ENCODE results near the gene UBL4B. TPM values are rescaled to one million over a fixed set of nuclear protein-coding genes. Genes with fewer than 3 reads are reported as not detected.

The UBL4B gene
- total RNA-seq, 1 experiment from 2014 or later, result 0.19 TPM

DNA sequence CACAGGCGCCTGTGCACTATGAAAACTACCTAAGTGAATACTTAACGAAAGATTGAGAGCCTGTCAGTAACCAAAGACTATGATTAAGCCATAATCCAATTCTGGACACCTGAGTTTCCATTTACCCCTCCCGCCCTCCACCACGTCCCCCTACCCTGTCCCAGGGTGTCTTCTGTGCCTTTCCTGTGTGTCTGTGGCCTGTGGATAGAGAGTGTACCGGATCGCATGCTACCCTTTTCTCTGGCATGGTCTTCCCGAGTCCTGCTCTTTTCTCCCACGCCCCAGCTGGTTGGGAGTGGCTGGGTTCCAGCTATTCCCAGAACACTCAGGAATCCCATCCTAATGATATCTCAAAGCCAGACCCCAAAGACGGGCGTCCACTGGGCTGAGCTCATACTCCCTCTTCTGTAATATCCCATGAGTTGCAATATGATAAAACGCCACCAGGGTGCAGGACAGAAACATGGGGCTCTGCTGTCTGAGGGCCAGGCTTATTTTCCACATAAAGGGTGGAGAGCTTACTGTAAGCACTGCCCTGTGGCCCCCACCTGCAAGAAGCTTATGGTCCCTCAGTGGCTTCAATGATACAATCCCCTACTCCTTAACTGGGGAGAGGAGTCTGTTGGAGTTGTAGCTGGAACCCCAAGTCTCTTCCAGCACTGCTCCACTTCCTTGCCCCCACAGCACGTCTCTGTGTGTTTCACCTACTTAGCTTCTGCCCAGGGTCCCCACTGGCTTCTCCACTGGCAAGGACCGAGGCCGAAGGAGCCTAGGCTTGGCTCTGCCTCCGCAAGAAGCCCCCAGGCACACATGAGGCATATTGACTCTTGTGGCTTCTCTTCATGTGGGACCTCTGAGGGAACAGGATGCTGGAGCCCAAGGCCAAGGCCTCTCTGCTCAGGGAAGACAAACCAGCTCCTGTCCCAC lies 24.2 kb upstream of the UBL4B start:
- Histone ChIP-seq H3K9me3 (ENCODE audit: low read length) (no peaks in the 10 kb centered on the region), H3K4me2 (ENCODE audit: low read depth, low read length, poor library complexity, severe bottlenecking) (peak overlapping the region; percentile 27), H3K9ac (ENCODE audit: low read length) (peak overlapping the region; percentile 58), H3K27ac (ENCODE audit: low read length) (peak overlapping the region; percentile 87), H3K9me2 (replicated peaks; ENCODE audit: insufficient read depth, low read length) (no peaks in the 10 kb centered on the region), H2AFZ (ENCODE audit: low read length) (no peak overlapping the region), H3K27me3 (ENCODE audit: low read length) (no peaks in the 10 kb centered on the region), H3K4me3 (ENCODE audit: low read length) (no peak overlapping the region), H3K79me2 (ENCODE audit: low read length) (no peaks in the 10 kb centered on the region), H3K4me1 (ENCODE audit: low read length) (peaks cover 96% of the 10 kb centered on the region), H4K20me1 (ENCODE audit: insufficient read depth, low read depth, low read length) (no peaks in the 10 kb centered on the region), H3K36me3 (ENCODE audit: insufficient read depth, low read length) (no peaks in the 10 kb centered on the region)
- DNase-seq, result peak; percentile 90

DNA sequence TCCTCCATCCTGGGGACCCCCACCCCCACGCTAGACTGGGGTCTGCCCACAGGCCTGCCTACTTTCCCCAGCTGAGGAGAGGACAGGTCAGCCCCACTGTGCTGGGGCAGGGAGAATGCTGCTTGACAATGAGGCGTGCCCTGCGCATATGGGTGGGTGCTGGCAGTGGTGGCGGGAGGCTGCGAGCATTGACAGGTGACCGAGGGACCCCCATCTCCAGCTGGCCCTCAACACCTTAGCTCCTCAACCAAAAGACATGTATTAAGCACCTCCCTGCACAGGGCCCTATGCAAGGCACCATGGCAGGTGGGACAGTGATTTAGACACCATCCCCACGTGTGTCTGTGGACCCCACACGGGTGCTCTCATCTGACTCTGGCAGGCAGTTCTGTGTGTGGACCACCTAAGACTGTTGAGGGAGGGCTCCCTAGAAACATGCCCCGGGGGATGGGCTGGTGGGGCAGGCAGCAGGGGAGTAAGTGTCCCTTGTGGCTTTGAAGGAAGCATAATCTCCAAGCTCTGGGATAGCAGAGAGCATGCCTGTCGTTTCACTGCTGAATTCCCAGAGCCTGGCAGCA lies 23.4 kb upstream of the UBL4B start:
- Histone ChIP-seq H3K4me2 (ENCODE audit: low read depth, low read length, poor library complexity, severe bottlenecking) (no peak overlapping the region), H3K36me3 (ENCODE audit: insufficient read depth, low read length) (no peaks in the 10 kb centered on the region), H3K27me3 (ENCODE audit: low read length) (no peaks in the 10 kb centered on the region), H4K20me1 (ENCODE audit: insufficient read depth, low read depth, low read length) (no peaks in the 10 kb centered on the region), H3K4me1 (ENCODE audit: low read length) (peaks cover 99% of the 10 kb centered on the region), H3K27ac (ENCODE audit: low read length) (peak overlapping the region; percentile 87), H2AFZ (ENCODE audit: low read length) (no peak overlapping the region), H3K79me2 (ENCODE audit: low read length) (no peaks in the 10 kb centered on the region), H3K9ac (ENCODE audit: low read length) (peak overlapping the region; percentile 58), H3K9me2 (replicated peaks; ENCODE audit: insufficient read depth, low read length) (no peaks in the 10 kb centered on the region), H3K9me3 (ENCODE audit: low read length) (no peaks in the 10 kb centered on the region), H3K4me3 (ENCODE audit: low read length) (no peak overlapping the region)
- DNase-seq, result no peak

DNA sequence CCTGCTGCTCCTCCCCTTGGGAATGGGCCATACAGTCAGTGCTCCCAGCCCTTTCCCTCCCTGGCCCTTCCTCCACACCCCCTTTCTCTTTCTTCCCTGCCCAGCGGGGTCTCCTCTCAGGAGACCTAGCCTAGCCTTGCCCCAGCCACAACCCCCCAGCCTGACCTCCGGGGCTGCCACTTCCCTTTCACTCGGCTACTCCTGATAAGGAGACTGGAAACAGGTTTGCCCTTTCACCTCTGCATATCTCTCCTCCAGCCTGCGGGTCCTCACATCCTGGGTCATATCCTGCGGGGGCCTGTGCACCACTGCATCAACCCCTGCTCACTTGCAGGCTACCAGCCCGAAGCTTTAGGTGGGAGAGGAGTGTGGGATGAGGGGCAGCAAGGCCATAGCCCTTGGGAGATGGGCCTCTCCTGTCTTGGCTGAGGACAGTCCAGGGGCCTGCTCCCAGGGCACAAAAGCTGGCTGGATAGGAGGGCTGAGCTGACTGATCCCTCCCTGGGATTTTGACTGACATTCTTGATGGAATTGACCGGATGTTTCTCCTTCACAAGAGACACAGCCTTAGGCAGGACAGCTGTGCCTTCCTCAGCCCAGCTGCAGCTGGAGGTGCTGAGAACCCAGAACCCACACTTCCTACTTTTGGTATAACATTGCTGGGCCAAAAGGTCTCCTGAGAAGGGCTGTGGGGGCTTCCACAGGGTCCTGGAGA lies 22.5 kb upstream of the UBL4B start:
- Histone ChIP-seq H3K79me2 (ENCODE audit: low read length) (no peaks in the 10 kb centered on the region), H3K9me2 (replicated peaks; ENCODE audit: insufficient read depth, low read length) (no peaks in the 10 kb centered on the region), H3K27me3 (ENCODE audit: low read length) (no peaks in the 10 kb centered on the region), H3K9ac (ENCODE audit: low read length) (peak overlapping the region; percentile 58), H2AFZ (ENCODE audit: low read length) (no peak overlapping the region), H3K4me1 (ENCODE audit: low read length) (peaks cover 100% of the 10 kb centered on the region), H3K9me3 (ENCODE audit: low read length) (no peaks in the 10 kb centered on the region), H3K27ac (ENCODE audit: low read length) (peak overlapping the region; percentile 87), H4K20me1 (ENCODE audit: insufficient read depth, low read depth, low read length) (no peaks in the 10 kb centered on the region), H3K36me3 (ENCODE audit: insufficient read depth, low read length) (no peaks in the 10 kb centered on the region), H3K4me2 (ENCODE audit: low read depth, low read length, poor library complexity, severe bottlenecking) (peak overlapping the region; percentile 35), H3K4me3 (ENCODE audit: low read length) (no peak overlapping the region)
- no peak for DNase-seq

DNA sequence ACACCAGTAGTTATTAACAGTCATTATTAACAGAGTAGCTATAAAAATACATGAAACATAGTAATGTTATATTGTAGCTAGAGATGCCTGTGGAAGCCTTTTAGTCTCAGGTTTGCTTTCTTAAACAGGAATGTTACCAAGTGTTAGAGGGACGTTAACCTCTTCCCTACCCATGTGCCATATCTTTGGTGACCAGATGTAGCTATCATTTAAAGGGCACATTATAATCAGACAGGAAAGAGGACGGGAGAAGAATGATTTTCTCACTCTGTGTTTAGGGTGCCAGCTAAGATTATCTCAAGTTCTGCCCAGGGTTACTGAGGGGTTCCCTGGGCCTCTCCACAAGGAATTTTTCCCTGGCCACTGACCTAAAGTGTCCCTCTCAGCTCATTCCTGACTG lies 20.9 kb upstream of the UBL4B start:
- no peak overlapping the region for H3K4me3 ChIP-seq (ENCODE audit: low read length)
- H3K4me1 ChIP-seq (ENCODE audit: low read length), result peaks cover 98% of the 10 kb centered on the region
- no peaks in the 10 kb centered on the region for H3K9me2 ChIP-seq (replicated peaks; ENCODE audit: insufficient read depth, low read length)
- H3K9me3 ChIP-seq (ENCODE audit: low read length), result no peaks in the 10 kb centered on the region
- no peak for DNase-seq
- H3K27me3 ChIP-seq (ENCODE audit: low read length), result no peaks in the 10 kb centered on the region
- H3K9ac ChIP-seq (ENCODE audit: low read length), result peak overlapping the region; percentile 29
- peak overlapping the region; percentile 87 for H3K27ac ChIP-seq (ENCODE audit: low read length)
- H2AFZ ChIP-seq (ENCODE audit: low read length), result no peak overlapping the region
- H3K36me3 ChIP-seq (ENCODE audit: insufficient read depth, low read length), result no peaks in the 10 kb centered on the region
- H3K4me2 ChIP-seq (ENCODE audit: low read depth, low read length, poor library complexity, severe bottlenecking), result peak overlapping the region; percentile 47
- H3K79me2 ChIP-seq (ENCODE audit: low read length), result no peaks in the 10 kb centered on the region
- H4K20me1 ChIP-seq (ENCODE audit: insufficient read depth, low read depth, low read length), result no peaks in the 10 kb centered on the region

DNA sequence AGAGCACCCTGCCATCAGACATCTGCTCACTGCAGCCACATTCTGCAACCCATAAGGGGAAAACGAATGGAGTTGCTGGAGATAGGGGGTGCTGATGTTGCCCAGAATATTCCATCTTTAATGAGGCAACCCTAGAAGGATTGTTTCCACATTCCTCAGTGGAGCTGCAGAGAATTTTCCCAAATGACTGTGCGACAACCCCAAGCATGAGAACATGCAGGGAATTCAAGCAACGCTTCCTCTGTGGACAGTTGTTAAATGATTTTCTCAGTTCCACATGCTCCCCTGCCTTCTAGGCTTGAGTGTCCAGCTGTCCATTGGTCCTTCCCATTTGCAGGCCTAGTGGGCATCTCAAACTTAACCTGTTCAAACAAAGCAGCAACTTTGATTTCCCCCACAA lies 20.5 kb upstream of the UBL4B start:
- H3K27ac ChIP-seq (ENCODE audit: low read length), result peak overlapping the region; percentile 87
- no peaks in the 10 kb centered on the region for H3K36me3 ChIP-seq (ENCODE audit: insufficient read depth, low read length)
- peaks cover 94% of the 10 kb centered on the region for H3K4me1 ChIP-seq (ENCODE audit: low read length)
- no peaks in the 10 kb centered on the region for H3K27me3 ChIP-seq (ENCODE audit: low read length)
- H3K4me3 ChIP-seq (ENCODE audit: low read length), result no peak overlapping the region
- H3K79me2 ChIP-seq (ENCODE audit: low read length), result no peaks in the 10 kb centered on the region
- no peaks in the 10 kb centered on the region for H3K9me2 ChIP-seq (replicated peaks; ENCODE audit: insufficient read depth, low read length)
- no peak overlapping the region for H2AFZ ChIP-seq (ENCODE audit: low read length)
- H3K9ac ChIP-seq (ENCODE audit: low read length), result peak overlapping the region; percentile 29; the same call in 1 of the 2 replicates
- H3K9me3 ChIP-seq (ENCODE audit: low read length), result no peaks in the 10 kb centered on the region
- H4K20me1 ChIP-seq (ENCODE audit: insufficient read depth, low read depth, low read length), result no peaks in the 10 kb centered on the region
- DNase-seq, result no peak
- peak overlapping the region; percentile 47 for H3K4me2 ChIP-seq (ENCODE audit: low read depth, low read length, poor library complexity, severe bottlenecking)

DNA sequence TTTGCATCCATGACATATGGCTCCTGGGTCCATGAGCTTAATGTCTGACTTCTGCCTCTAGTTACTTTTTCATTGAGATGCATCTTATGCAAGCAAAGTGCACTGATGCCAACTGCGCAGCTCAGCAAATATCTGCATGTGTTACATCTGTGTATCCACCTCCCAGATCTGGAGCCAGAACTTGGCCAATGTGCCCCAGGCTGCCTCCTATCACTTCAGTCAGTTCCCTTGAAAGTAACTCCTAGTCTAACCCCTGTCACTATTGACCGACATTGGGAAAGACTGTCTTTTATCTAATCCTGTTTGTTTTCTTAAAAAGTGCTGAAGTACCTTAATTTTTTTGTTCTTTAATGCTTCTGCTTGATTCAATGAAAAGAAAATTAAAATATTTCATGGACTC lies 19.3 kb upstream of the UBL4B start:
- no peaks in the 10 kb centered on the region for H3K9me2 ChIP-seq (replicated peaks; ENCODE audit: insufficient read depth, low read length)
- no peaks in the 10 kb centered on the region for H4K20me1 ChIP-seq (ENCODE audit: insufficient read depth, low read depth, low read length)
- H3K36me3 ChIP-seq (ENCODE audit: insufficient read depth, low read length), result no peaks in the 10 kb centered on the region
- H3K79me2 ChIP-seq (ENCODE audit: low read length), result no peaks in the 10 kb centered on the region
- no peaks in the 10 kb centered on the region for H3K9me3 ChIP-seq (ENCODE audit: low read length)
- H2AFZ ChIP-seq (ENCODE audit: low read length), result no peak overlapping the region
- no peaks in the 10 kb centered on the region for H3K27me3 ChIP-seq (ENCODE audit: low read length)
- DNase-seq, result no peak
- no peak overlapping the region for H3K9ac ChIP-seq (ENCODE audit: low read length)
- H3K27ac ChIP-seq (ENCODE audit: low read length), result peak overlapping the region; percentile 87; the same call in 1 of the 2 replicates
- H3K4me2 ChIP-seq (ENCODE audit: low read depth, low read length, poor library complexity, severe bottlenecking), result no peak overlapping the region
- peaks cover 82% of the 10 kb centered on the region for H3K4me1 ChIP-seq (ENCODE audit: low read length)
- H3K4me3 ChIP-seq (ENCODE audit: low read length), result no peak overlapping the region

DNA sequence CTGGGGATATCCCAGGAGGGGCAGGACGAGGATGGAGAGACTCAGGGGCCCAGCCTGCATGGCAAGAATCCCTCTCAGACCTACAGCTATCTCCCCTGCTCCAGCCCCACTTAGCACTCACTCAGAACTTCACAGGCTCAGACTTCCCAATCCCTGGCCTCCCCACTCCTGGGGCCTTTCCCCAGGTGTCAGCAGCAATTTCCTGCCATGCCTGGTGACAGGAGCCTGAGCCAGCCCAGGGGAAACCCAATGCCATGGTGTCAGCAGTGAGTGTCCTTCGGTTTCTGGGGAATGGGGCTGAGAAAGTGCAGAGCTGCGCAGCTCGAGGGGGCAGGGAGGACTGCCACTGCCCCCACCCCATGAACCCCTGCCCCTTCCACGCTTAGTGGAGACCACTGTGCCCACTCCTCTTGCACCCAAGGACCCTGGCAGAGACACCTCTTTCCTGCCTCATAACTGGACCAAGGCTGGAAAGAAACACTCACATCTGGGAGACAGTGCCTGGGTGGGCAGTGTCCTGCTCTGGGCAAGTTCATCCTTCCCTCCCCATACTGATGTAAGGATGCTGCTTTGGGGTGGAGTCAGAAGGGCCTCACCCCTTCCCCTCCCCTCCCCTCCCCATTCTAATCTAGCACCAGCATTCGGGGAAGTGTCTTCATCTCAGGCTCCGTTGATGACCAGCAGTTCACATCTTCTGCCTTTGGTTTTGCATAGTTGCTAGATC lies 17.1 kb upstream of the UBL4B start:
- no peak for DNase-seq
- Histone ChIP-seq H4K20me1 (ENCODE audit: insufficient read depth, low read depth, low read length) (no peaks in the 10 kb centered on the region), H3K4me1 (ENCODE audit: low read length) (peaks cover 63% of the 10 kb centered on the region), H3K4me3 (ENCODE audit: low read length) (no peak overlapping the region), H3K27ac (ENCODE audit: low read length) (peak overlapping the region; percentile 47; the same call in 1 of the 2 replicates), H3K9me3 (ENCODE audit: low read length) (no peaks in the 10 kb centered on the region), H3K9me2 (replicated peaks; ENCODE audit: insufficient read depth, low read length) (no peaks in the 10 kb centered on the region), H3K79me2 (ENCODE audit: low read length) (no peaks in the 10 kb centered on the region), H2AFZ (ENCODE audit: low read length) (no peak overlapping the region), H3K4me2 (ENCODE audit: low read depth, low read length, poor library complexity, severe bottlenecking) (peak overlapping the region; percentile 0), H3K36me3 (ENCODE audit: insufficient read depth, low read length) (no peaks in the 10 kb centered on the region), H3K27me3 (ENCODE audit: low read length) (no peaks in the 10 kb centered on the region), H3K9ac (ENCODE audit: low read length) (peak overlapping the region; percentile 23)
